K562 (cell line): ENCODE data around the gene BMI1. TPM values are rescaled to one million over a fixed set of nuclear protein-coding genes. Genes with fewer than 3 reads are reported as not detected.

Source experiments
- ATF7 ChIP-seq: fragments of 450-650 bp; IDR thresholded peaks from 2 replicates; pipeline ENCODE4 v1.7.1; 2014; ENCODE audit warnings: mild to moderate bottlenecking, moderate library complexity
- BRD9 ChIP-seq: fragments of 450-650 bp; IDR thresholded peaks from 2 replicates; pipeline ENCODE4 v1.6.1; 2018; ENCODE audit warnings: low read depth; ENCODE audit not compliant: partially characterized antibody
- CLOCK ChIP-seq: fragments of 250-450 bp; sonication (Bioruptor Pico); IDR thresholded peaks from 2 replicates; pipeline ENCODE4 v1.4.0; 2020; ENCODE audit warnings: mild to moderate bottlenecking, moderate library complexity, borderline replicate concordance
- EP300 ChIP-seq: IDR thresholded peaks from 2 replicates; pipeline ENCODE4 v1.6.1; 2012; ENCODE audit warnings: low read length, improper control_type of control experiment
- ETV1 ChIP-seq: fragments of 450-650 bp; conservative IDR thresholded peaks from 2 replicates; pipeline ENCODE4 v1.6.1; 2016; ENCODE audit warnings: missing genetic modification characterization, control low read depth, low read depth, missing compliant biosample characterization
- FOXK2 ChIP-seq, 2 experiments: fragments of 450-650 bp; IDR thresholded peaks in 1 of 2; conservative IDR thresholded peaks in 1 of 2; 2 replicates each; pipeline ENCODE4 v1.6.1; 2016; ENCODE audit warnings: low read depth in 2 of 2, mild to moderate bottlenecking in 1 of 2
- HOMEZ ChIP-seq: fragments of 250-450 bp; sonication (Bioruptor Pico); IDR thresholded peaks from 2 replicates; pipeline ENCODE4 v1.4.0; 2020; ENCODE audit warnings: mild to moderate bottlenecking, moderate library complexity
- MTA2 ChIP-seq: fragments of 450-650 bp; IDR thresholded peaks from 2 replicates; pipeline ENCODE4 v1.6.1; 2016; ENCODE audit warnings: low read depth
- ZBTB43 ChIP-seq: sonication (generic); formaldehyde crosslinking; IDR thresholded peaks from 2 replicates; pipeline ENCODE4 v1.8.0; 2023; ENCODE audit warnings: mild to moderate bottlenecking, missing genetic modification reagents
- ZBTB49 ChIP-seq: sonication (generic); formaldehyde crosslinking; IDR thresholded peaks from 2 replicates; pipeline ENCODE4 v1.8.0; 2022; ENCODE audit warnings: missing genetic modification reagents, mild to moderate bottlenecking, borderline replicate concordance
- ZNF263 ChIP-seq: sonication (generic); formaldehyde crosslinking; IDR thresholded peaks from 2 replicates; pipeline ENCODE4 v1.8.0; 2022; ENCODE audit warnings: mild to moderate bottlenecking, missing genetic modification reagents, borderline replicate concordance
- ZNF431 ChIP-seq: sonication (generic); formaldehyde crosslinking; IDR thresholded peaks from 2 replicates; pipeline ENCODE4 v1.8.0; 2022; ENCODE audit warnings: mild to moderate bottlenecking, missing genetic modification reagents
- polyA plus RNA-seq, 8 experiments: library from polyadenylated mRNA; depleted of rRNA in 4 of 8; stranded (reverse) in 5 of 8; unstranded in 3 of 8; fragments of >200 nt; fragmentation: Nextera tagmentation in 2 of 8; fragmentation: Illumina TruSeq in 1 of 8; extraction: Ambion mirVana in 2 of 8; extraction: Trizol in 1 of 8; gene quantifications; 2 replicates each; pipeline versions ENCODE4 v1.2.1 to v1.2.3, GENCODE V29; 2011 to 2014; ENCODE audit warnings: inconsistent platforms in 1 of 8, missing spikeins in 1 of 8
- total RNA-seq, 7 experiments: library from RNA; depleted of rRNA in 6 of 7; stranded (reverse); fragments of >200 nt in 6 of 7; fragmentation: Illumina TruSeq in 2 of 7; extraction: Trizol in 2 of 7; gene quantifications; 2 replicates each; pipeline versions ENCODE4 v1.2.1 to v1.2.3, GENCODE V29; 2011 to 2021; ENCODE audit warnings: low replicate concordance in 1 of 7

BMI1 gene
- total and polyA plus RNA-seq, 9 of the 15 experiments (the other 6 are each of a cell fraction or from before 2014, with no cell fraction given), result 21.4 to 103 (median 70.8) TPM

DNA sequence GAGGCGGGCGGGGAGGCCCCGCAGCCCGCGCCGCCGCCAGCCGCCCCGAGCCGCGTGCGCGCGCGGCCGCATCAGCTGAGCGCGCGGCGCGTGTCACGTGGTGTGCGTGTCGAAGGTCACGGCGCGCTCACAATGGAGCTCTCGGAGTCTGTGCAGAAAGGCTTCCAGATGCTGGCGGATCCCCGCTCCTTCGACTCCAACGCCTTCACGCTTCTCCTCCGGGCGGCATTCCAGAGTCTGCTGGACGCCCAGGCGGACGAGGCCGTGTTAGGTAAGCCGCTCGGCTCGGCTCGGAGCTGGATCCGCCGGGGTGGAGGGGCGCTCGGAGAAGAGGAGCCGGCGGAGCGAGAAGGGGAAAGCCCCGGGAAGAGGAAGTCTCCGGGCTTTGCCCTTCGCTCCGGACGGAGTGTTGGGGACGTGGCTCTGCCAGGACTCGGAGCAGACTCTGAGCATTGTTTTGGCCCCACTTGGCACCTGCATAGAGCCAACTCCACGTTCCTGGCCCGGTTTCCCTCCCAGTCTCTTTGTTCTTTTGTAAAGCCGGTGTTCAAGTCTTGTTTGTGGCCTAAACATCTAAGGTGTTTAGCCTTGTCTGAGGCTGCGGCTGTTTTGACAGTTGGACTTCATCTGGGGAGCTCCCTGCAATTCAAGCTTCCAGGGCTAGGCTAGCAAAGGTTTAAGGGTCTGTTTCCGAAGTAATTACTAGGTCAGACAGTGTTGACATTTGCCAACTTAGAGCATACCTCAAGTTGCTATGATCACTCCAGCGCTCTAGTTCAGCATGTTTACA is 4.4 kb upstream of the BMI1 start, which contains the start of gene COMMD3 (continued):
- TF ChIP-seq ETV1 (tag) (0 out of 2 replicates have a peak, but pooled peaks have one; percentile 17), EP300 (no peak), HOMEZ (CRISPR knock-in tag) (no peak), FOXK2 (conservative IDR thresholded peaks at IDR 0.05 in 1 of 2, IDR thresholded peaks at IDR 0.05 in 1 of 2; ENCODE audit: low read depth in 2 of 2) (peak; percentile 88 to 90), ZBTB49 (CRISPR knock-in tag) (no peak), BRD9 (peak; percentile 22), ZNF263 (no peak), ZNF431 (CRISPR knock-in tag) (no peak), ZBTB43 (CRISPR knock-in tag) (0 out of 2 replicates have a peak, but pooled peaks have one; percentile 84), CLOCK (CRISPR knock-in tag) (no peak), MTA2 (peak; percentile 5; the same call in 1 of the 2 replicates), ATF7 (peak; percentile 52)
